ENCODE data around the gene LYSMD4. TPM values are rescaled to one million over a fixed set of nuclear protein-coding genes. Genes with fewer than 3 reads are reported as not detected.
A peak's percentile ranks its signal among the peaks of the same experiment; 100 is the strongest.

The LYSMD4 gene
- total RNA-seq, 1 donor from 2014 or later = 8.1 TPM

- DNase-seq (ENCODE audit: low read depth, low spot score) = no peak
These were observed 26.5 kb downstream of the LYSMD4 start for GRCh38 chr15:99706557-99707303.

DNA sequence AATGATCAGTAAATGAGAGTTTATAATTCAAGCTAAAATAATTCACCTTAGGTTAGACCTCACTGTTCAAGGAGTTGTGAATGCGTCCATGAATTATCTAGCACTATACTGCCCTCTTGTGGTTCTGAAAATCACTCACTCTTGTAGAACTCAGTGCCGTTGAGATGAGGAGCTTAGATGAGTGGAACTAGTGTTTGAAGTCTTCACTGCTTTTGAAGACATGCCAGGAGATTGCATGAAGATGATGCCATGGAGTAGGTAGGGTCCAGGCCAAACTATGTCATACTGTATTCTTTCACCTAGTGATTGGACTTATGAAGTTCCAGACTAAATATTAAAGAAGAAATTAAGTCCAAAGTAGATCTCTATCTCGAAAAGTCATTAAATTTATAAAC, 28.8 kb downstream of the LYSMD4 start:
- DNase-seq (ENCODE audit: low read depth, low spot score) = peak; percentile 74

GRCh38 chr15:99703603-99704443, 29.4 kb downstream of the LYSMD4 start:
- DNase-seq (ENCODE audit: low read depth, low spot score) = peak; percentile 84

DNA sequence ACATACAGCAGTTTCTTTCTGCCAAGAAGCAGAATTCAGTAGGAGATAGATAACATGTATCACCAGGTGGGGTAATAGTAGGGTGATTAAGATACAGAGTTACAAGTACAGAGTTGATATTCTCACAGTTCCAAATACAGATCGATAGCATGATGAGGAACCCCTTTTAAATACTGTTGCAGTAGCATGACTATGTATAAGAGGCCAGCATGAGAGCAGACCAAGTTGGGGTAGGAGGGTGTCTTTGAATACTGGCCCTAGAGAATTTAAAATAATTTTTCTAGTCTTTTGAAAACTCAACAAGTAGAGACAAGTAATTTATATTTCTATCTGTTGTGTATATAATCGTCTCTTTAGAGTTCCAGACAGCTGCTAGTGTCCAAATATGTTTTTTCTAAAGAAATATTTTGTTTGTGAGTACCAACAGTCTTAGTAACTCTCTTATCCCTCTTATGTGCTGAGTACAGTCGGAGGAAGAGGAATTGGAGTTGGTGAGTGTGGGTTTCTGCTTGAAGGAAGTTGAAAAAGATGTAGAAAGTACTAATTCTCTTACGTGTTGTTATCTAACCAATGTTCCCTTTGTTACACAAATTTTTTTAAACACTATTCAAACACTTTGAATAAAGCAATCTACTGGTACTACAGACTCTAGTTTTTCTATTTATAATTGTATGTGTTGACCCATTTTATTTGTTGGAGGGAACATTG, 30.2 kb downstream of the LYSMD4 start:
- DNase-seq (ENCODE audit: low read depth, low spot score) = no peak

- DNase-seq (ENCODE audit: low read depth, low spot score) = no peak
These were observed 37.1 kb downstream of the LYSMD4 start for GRCh38 chr15:99696096-99696495.

DNA sequence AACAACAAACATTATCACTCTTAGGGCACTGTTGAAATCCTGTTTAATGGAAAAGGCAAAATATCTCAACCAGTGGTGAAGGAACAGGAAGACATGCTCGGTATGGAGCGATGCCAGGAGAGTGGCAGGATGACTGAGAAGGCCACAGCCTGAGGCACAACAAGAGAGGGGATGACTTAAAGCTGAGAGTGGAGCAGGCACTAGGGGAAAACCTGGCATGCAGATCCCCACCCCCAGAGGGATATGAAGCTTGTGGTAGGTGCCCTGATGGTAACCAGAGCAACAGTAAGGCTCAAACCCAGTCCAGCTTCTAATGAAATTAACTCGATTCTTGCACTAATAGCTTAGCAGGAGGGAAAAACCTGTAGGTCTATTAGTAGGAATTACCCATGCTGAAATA, 40.4 kb downstream of the LYSMD4 start:
- DNase-seq (ENCODE audit: low read depth, low spot score) = no peak

GRCh38 chr15:99686290-99686689, 46.9 kb downstream of the LYSMD4 start:
- no peak for DNase-seq (ENCODE audit: low read depth, low spot score)

DNA sequence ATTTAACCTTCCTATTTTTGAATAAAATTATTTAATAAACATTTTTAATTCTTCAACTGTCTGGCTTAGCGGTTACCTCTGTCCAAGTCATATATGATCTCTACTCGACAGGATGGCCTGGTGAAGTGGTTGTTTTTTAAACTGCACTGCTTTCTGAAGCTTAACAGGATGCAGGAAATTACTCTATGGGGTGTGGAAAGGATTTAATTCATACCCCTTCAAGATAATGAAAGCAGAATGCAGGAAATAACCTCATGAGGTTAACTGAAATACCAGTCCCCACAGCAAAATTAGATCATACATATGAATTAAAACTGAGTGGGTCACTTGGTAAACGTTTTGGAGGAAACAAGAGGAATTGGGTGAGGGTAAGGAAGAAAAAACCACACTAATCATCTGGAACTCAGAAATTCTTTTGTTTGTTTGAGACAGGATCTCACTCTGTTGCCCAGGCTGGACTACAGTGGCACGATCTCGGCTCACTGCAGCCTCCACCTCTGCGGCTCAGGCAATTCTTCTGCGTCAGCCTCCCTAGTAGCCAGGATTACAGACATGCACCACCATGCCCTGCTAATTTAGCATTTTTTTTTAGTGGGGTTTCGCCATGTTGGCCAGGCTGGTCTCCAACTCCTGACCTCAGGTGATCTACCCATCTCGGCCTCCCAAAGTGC, 50.1 kb downstream of the LYSMD4 start:
- DNase-seq (ENCODE audit: low read depth, low spot score) = peak; percentile 85

DNA sequence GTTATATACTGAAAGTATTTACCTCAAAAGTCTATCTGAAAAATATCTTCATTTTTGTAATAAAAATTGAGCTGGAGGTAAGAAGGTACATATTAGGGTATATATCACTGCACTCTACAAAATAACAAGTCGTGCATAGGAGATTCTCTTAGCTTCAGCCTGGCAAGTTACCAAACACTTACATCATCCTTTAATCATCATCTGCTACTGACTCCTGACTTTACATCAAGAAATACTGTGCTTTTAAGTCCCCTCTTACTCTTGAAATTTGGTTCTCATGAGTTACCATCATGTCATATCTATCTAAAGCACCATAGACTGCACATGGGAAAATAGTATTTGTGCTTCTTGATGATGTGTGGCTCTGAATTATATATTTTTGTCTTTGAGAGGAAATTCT, 50.8 kb downstream of the LYSMD4 start:
- peak; percentile 82 for DNase-seq (ENCODE audit: low read depth, low spot score)

GRCh38 chr15:99681990-99682389, 51.2 kb downstream of the LYSMD4 start:
- DNase-seq (ENCODE audit: low read depth, low spot score) = no peak

DNA sequence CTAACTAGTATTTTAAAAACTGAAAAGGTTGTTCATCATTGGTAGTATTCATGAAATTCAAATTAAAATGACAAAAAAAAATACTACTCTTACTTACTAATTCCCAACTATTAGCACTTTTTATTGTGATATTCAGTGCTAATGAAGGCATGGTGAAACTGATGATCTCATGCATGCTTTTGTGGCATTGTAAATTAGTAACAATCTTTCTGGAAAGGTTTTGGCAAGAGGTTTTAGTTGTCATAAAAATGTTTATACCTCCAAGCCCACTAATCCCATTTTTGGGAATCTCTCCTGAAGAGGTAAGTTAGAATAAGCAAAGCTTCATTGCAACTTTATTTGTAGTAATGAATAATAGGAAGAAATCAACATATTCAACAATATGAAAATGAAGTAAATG, 53.0 kb downstream of the LYSMD4 start:
- DNase-seq (ENCODE audit: low read depth, low spot score) = no peak

- no peak for DNase-seq (ENCODE audit: low read depth, low spot score)
These were observed 55.6 kb downstream of the LYSMD4 start for GRCh38 chr15:99677540-99678134.

Other genes with a start within 250 kb of the LYSMD4 start
- gene MEF2A, start 167.5 kb downstream of the LYSMD4 start, total RNA-seq = 23.9 and 24.2 TPM in 2 replicates